IMR-90 (cell line): ENCODE data around the gene SIX4. TPM values are rescaled to one million over a fixed set of nuclear protein-coding genes. Genes with fewer than 3 reads are reported as not detected.

Experiments used
- ATAC-seq: fragments of 200-7000 bp; cut with Tn5 transposase; 2 replicates; pipeline ENCODE4 v1.9.1; 2020; ENCODE audit warnings: low read depth, mild to moderate bottlenecking, moderate library complexity
- BruUV-seq: library from RNA; stranded (reverse); fragments of 400-500 nt; replicated peaks from 2 replicates; lab custom pipeline; 2021; lab: Mats Ljungman, UMichigan
- CTCF ChIA-PET: fragments of 300-600 bp; formaldehyde crosslinking; extraction: SDS; loops from one replicate; lab custom pipeline; 2021; ENCODE audit warnings: antibody characterized with exemption; lab: Yijun Ruan, JAX
- POLR2A ChIA-PET: fragments of 300-600 bp; sonication (Branson Sonifier 250); formaldehyde crosslinking; loops from one replicate; lab custom pipeline; 2022; ENCODE audit warnings: antibody characterized with exemption; ENCODE audit not compliant: unreplicated experiment; lab: Charles Lee
- DNase-seq: peaks from one replicate; pipeline ENCODE4 v3.0.0; 2013
- H2AFZ ChIP-seq: replicated peaks from 2 replicates; pipeline ENCODE3; 2013; ENCODE audit warnings: low read length, mild to moderate bottlenecking; ENCODE audit not compliant: poor library complexity
- H2AK5ac ChIP-seq: 2 replicates; pipeline ENCODE4 v1.6.1; 2013; ENCODE audit warnings: low read depth, low read length, inconsistent platforms
- H2AK9ac ChIP-seq: replicated peaks from 2 replicates; pipeline ENCODE3; 2013; ENCODE audit warnings: mild to moderate bottlenecking, low read depth, low read length, moderate library complexity; ENCODE audit not compliant: poor library complexity
- H2BK120ac ChIP-seq: 2 replicates; pipeline ENCODE4 v1.6.1; 2013; ENCODE audit warnings: low read depth, low read length, inconsistent platforms
- H2BK15ac ChIP-seq: 3 replicates; pipeline ENCODE4 v1.6.1; 2013; ENCODE audit warnings: low read depth, low read length, inconsistent platforms
- H2BK20ac ChIP-seq: 2 replicates; pipeline ENCODE4 v1.6.1; 2013; ENCODE audit warnings: low read depth, mild to moderate bottlenecking, inconsistent platforms, low read length, moderate library complexity
- H2BK5ac ChIP-seq: 2 replicates; pipeline ENCODE4 v1.6.1; 2013; ENCODE audit warnings: mild to moderate bottlenecking, low read depth, low read length, inconsistent platforms; ENCODE audit not compliant: poor library complexity, severe bottlenecking
- H3K14ac ChIP-seq: replicated peaks from 2 replicates; pipeline ENCODE4 v1.6.1; 2013; ENCODE audit warnings: low read depth, low read length, inconsistent platforms
- H3K18ac ChIP-seq: 2 replicates; pipeline ENCODE4 v1.6.1; 2013; ENCODE audit warnings: low read depth, low read length, control low read depth
- H3K23ac ChIP-seq: 2 replicates; pipeline ENCODE4 v1.6.1; 2013; ENCODE audit warnings: low read depth, low read length, inconsistent platforms
- H3K27ac ChIP-seq: 2 replicates; pipeline ENCODE4 v1.5.1; 2013; ENCODE audit warnings: mild to moderate bottlenecking, control low read depth, low read length; ENCODE audit not compliant: insufficient read depth
- H3K27me3 ChIP-seq: 2 replicates; pipeline ENCODE4 v1.6.1; 2013; ENCODE audit warnings: low read length; ENCODE audit not compliant: control insufficient read depth, insufficient read depth
- H3K36me3 ChIP-seq: 2 replicates; pipeline ENCODE4 v1.6.1; 2013; ENCODE audit warnings: low read length, mixed read lengths; ENCODE audit not compliant: control insufficient read depth, insufficient read depth
- H3K4ac ChIP-seq: 2 replicates; pipeline ENCODE4 v1.6.1; 2013; ENCODE audit warnings: low read depth, low read length, inconsistent platforms
- H3K4me1 ChIP-seq: 2 replicates; pipeline ENCODE4 v1.6.1; 2013; ENCODE audit warnings: low read length, mixed read lengths; ENCODE audit not compliant: control insufficient read depth, insufficient read depth
- H3K4me2 ChIP-seq: 2 replicates; pipeline ENCODE4 v1.6.1; 2013; ENCODE audit warnings: low read depth, mild to moderate bottlenecking, control low read depth, low read length, moderate library complexity
- H3K4me3 ChIP-seq: 2 replicates; pipeline ENCODE4 v1.5.1; 2013; ENCODE audit warnings: low read depth, mild to moderate bottlenecking, control low read depth, low read length, moderate library complexity; ENCODE audit not compliant: insufficient read depth
- H3K56ac ChIP-seq: 2 replicates; pipeline ENCODE4 v1.6.1; 2013; ENCODE audit warnings: low read length, inconsistent platforms; ENCODE audit not compliant: insufficient read depth; ENCODE audit errors: extremely low read depth
- H3K79me1 ChIP-seq, 2 experiments: 2 replicates each; pipeline ENCODE4 v1.6.1; 2013; ENCODE audit warnings: low read length in 2 of 2, inconsistent platforms in 1 of 2, low read depth in 1 of 2
- H3K9ac ChIP-seq: 2 replicates; pipeline ENCODE4 v1.6.1; 2013; ENCODE audit warnings: low read depth, low read length, control low read depth
- H3K9me1 ChIP-seq: 2 replicates; pipeline ENCODE4 v1.6.1; 2013; ENCODE audit warnings: low read length, inconsistent platforms; ENCODE audit not compliant: insufficient read depth
- H3K9me3 ChIP-seq: 2 replicates; pipeline ENCODE4 v1.6.1; 2013; ENCODE audit warnings: low read length; ENCODE audit not compliant: control insufficient read depth, insufficient read depth
- H4K20me1 ChIP-seq: 2 replicates; pipeline ENCODE4 v1.6.1; 2013; ENCODE audit warnings: low read length, inconsistent platforms; ENCODE audit not compliant: insufficient read depth
- H4K5ac ChIP-seq: 2 replicates; pipeline ENCODE4 v1.6.1; 2013; ENCODE audit warnings: mild to moderate bottlenecking, low read depth, low read length, control low read depth
- H4K8ac ChIP-seq, 2 experiments: 2 replicates each; pipeline ENCODE4 v1.6.1; 2013; ENCODE audit warnings: low read depth in 2 of 2, low read length in 2 of 2, control low read depth in 1 of 2, inconsistent platforms in 1 of 2
- H4K91ac ChIP-seq: 2 replicates; pipeline ENCODE4 v1.6.1; 2013; ENCODE audit warnings: low read depth, low read length, inconsistent platforms; ENCODE audit not compliant: insufficient read depth
- MAZ ChIP-seq: IDR thresholded peaks from 2 replicates; pipeline ENCODE4 v1.6.1; 2012; ENCODE audit warnings: low read depth, mild to moderate bottlenecking, low read length, improper control_type of control experiment, moderate library complexity, borderline replicate concordance
- MXI1 ChIP-seq: IDR thresholded peaks from 2 replicates; pipeline ENCODE4 v1.6.1; 2012; ENCODE audit warnings: low read depth, mild to moderate bottlenecking, low read length, moderate library complexity, borderline replicate concordance
- POLR2A ChIP-seq: IDR thresholded peaks from 2 replicates; pipeline ENCODE4 v1.6.1; 2012; ENCODE audit warnings: mild to moderate bottlenecking, low read depth, low read length
- RAD21 ChIP-seq: IDR thresholded peaks from 2 replicates; pipeline ENCODE4 v1.6.1; 2012; ENCODE audit warnings: low read length, improper control_type of control experiment
- RFX5 ChIP-seq: IDR thresholded peaks from 2 replicates; pipeline ENCODE4 v1.8.0; 2012; ENCODE audit warnings: low read depth, mild to moderate bottlenecking, low read length, moderate library complexity
- WGBS, 2 experiments: methylation state at CpG; one replicate each; pipeline versions ENCODE4 v1.1.5 to v1.1.7; 2013; ENCODE audit warnings: missing lambda C conversion rate in 2 of 2; ENCODE audit not compliant: insufficient read length in 1 of 2; ENCODE audit errors: extremely low coverage in 2 of 2; 5-methylcytosine and 5-hydroxymethylcytosine counted together
- dilution Hi-C: fragments of 300-500 bp; cut with HindIII; formaldehyde crosslinking; loops from one replicate; pipeline ENCODE4 v1.14.3; 2018; ENCODE audit warnings: low sequenced_read_pairs; ENCODE audit not compliant: unreplicated experiment
- in situ Hi-C: fragments of 300-500 bp; cut with MboI; formaldehyde crosslinking; loops from 3 replicates; pipeline ENCODE4 v1.14.3; 2019; ENCODE audit warnings: low sequenced_read_pairs, inconsistent platforms, mixed read lengths
- intact Hi-C: fragments of 100-400 bp; cut with micrococcal nuclease; formaldehyde crosslinking; loops from 2 replicates; pipeline ENCODE4 v1.10.0; 2022
- polyA plus RNA-seq, 3 experiments: library from polyadenylated mRNA; depleted of rRNA; stranded (reverse); fragments of >200 nt; gene quantifications; 2 replicates each; pipeline ENCODE4 v1.2.3, GENCODE V29; 2012; ENCODE audit warnings: low replicate concordance in 1 of 3
- total RNA-seq: library from RNA; depleted of rRNA; stranded (reverse); fragments of >200 nt; gene quantifications from 2 replicates; pipeline ENCODE4 v1.2.3, GENCODE V29; 2012
- TF ChIP-seq, protein P1 (sequence below): fragments of 150-350 bp; IDR thresholded peaks from 2 replicates; pipeline ENCODE4 v1.6.1; 2016; ENCODE audit warnings: low read depth, mild to moderate bottlenecking, low read length, moderate library complexity, borderline replicate concordance

SIX4 gene
- total and polyA plus RNA-seq, 2 of the 4 experiments (the other 2 are of a cell fraction) = 7.1 to 42.7 TPM

DNA sequence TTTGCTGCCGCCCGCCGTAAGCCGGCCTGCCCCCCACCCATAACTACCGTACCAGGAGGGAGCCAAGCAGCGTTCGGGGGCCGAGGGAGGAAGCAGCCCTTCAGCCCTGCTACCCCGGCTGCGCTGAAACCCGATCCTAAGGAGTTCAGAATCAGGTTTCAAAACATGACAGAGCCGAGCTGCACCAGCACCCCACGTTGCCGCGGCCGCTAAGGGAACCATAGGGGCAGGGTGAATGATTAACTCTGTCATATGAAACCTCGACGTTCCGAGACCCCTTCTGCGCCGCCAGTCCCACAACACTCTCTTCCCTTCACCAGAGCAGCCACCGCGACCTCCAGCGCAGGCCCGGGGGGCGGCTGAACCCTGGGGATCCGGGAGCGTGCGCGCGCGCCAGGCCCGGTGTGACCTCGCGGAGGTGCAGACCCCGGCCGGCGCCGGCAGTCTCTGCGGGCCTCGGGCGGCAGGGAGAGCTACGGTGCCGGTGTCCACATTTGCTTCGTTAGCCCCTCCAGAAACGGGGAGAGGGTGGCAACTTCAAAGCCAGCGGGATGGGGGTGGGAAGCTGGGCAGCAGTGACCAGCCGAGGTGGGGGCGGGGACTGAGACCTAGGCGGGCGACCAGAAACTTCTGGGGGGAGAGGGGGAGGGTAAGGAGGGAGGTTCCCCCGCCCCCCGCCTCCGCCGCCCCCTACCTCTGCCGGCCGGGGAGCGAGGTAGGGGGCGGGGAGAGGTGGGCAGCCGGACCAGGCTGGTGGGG lies 1.6 kb downstream of the SIX4 start:
- H3K23ac ChIP-seq = peak overlapping the region; percentile 72; the same call in 1 of the 2 replicates
- peaks cover 10% of the 10 kb centered on the region for H3K4me1 ChIP-seq
- DNase-seq (peak; percentile 79), ATAC-seq (peak; percentile 41)
- H3K9ac ChIP-seq = peak overlapping the region; percentile 80
- WGBS, 2 experiments = 0% methylated on average over 1 of the region's 60 CpGs; no CpG with 5 or more reads in 1 of the 2 experiments
- peak overlapping the region; percentile 66; the same call in 1 of the 2 replicates for H4K91ac ChIP-seq
- H3K4me3 ChIP-seq = peak overlapping the region; percentile 71
- H3K18ac ChIP-seq = peak overlapping the region; percentile 98; the same call in 1 of the 2 replicates
- peak overlapping the region; percentile 78 for H3K27ac ChIP-seq
- peak overlapping the region; percentile 63; the same call in 1 of the 2 replicates for H2BK120ac ChIP-seq
- H3K56ac ChIP-seq = peak overlapping the region; percentile 88
- H3K9me1 ChIP-seq = peaks cover 9% of the 10 kb centered on the region
- CTCF ChIA-PET = interaction anchor here (0.7 to 1.6 kb wide), 3 partner anchors 113 to 258 kb away, joined by 3 read pairs; partner anchors contain the start of genes SLC38A6 and TRMT5
- H3K36me3 ChIP-seq = peaks cover 16% of the 10 kb centered on the region
- intact Hi-C loops (loop anchor here (1.0 to 5.0 kb wide), 2 partner anchors 259 to 380 kb away; partner anchors contain the start of genes SLC38A6 and TRMT5), in situ Hi-C loops (loop anchor here (5.0 kb wide), 2 partner anchors 85 to 260 kb away; partner anchors contain the start of genes SLC38A6 and TRMT5), dilution Hi-C loops (no loop called here)
- H4K5ac ChIP-seq = no peak overlapping the region; the same call in 1 of the 2 replicates
- H2AFZ ChIP-seq = peak overlapping the region; percentile 90
- H2BK5ac ChIP-seq = peak overlapping the region; percentile 97
- peak overlapping the region; percentile 78 for H2AK9ac ChIP-seq
- H4K20me1 ChIP-seq = peaks cover 39% of the 10 kb centered on the region; the same call in 1 of the 2 replicates
- peak overlapping the region in 1 of 2 experiments; percentile 86; a peak in 2 of 4 replicates for H4K8ac ChIP-seq
- H3K9me3 ChIP-seq = no peaks in the 10 kb centered on the region
- H3K4ac ChIP-seq = peak overlapping the region; percentile 78
- peak overlapping the region; percentile 73 for H3K4me2 ChIP-seq
- POLR2A ChIA-PET = interaction anchor here (0.5 to 0.6 kb wide), 3 partner anchors 14 to 496 kb away, joined by 3 to 8 read pairs (median 7); no protein-coding TSS in a partner anchor
- TF ChIP-seq RFX5 (no peak), RAD21 (no peak), MAZ (peak; percentile 14; the same call in 1 of the 2 replicates), MXI1 (peak; percentile 88; the same call in 1 of the 2 replicates), POLR2A (no peak)
- TF ChIP-seq, protein P1, sequence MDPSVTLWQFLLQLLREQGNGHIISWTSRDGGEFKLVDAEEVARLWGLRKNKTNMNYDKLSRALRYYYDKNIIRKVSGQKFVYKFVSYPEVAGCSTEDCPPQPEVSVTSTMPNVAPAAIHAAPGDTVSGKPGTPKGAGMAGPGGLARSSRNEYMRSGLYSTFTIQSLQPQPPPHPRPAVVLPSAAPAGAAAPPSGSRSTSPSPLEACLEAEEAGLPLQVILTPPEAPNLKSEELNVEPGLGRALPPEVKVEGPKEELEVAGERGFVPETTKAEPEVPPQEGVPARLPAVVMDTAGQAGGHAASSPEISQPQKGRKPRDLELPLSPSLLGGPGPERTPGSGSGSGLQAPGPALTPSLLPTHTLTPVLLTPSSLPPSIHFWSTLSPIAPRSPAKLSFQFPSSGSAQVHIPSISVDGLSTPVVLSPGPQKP = no peak
- peaks cover 19 to 40% of the 10 kb centered on the region in 2 experiments; a peak in 3 of 4 replicates for H3K79me1 ChIP-seq
- H2AK5ac ChIP-seq = peak overlapping the region; percentile 55
- H2BK15ac ChIP-seq = no peak overlapping the region
- no peak overlapping the region for H2BK20ac ChIP-seq
- peak overlapping the region; percentile 90 for H3K14ac ChIP-seq
- H3K27me3 ChIP-seq = no peaks in the 10 kb centered on the region
- BruUV-seq = no TSS peak
